CD14-positive monocyte (primary cell): ENCODE data around the gene PPP1R1C. TPM values are rescaled to one million over a fixed set of nuclear protein-coding genes. Genes with fewer than 3 reads are reported as not detected.

Experiments used
- DNase-seq, 3 donors: peaks; one replicate each; pipeline ENCODE4 v3.0.0-alpha.2; 2011 to 2022
- H2AFZ ChIP-seq: 2 replicates; pipeline ENCODE4 v1.6.0; 2012; ENCODE audit warnings: mild to moderate bottlenecking, low read depth, low read length, inconsistent platforms; ENCODE audit not compliant: insufficient read depth, poor library complexity, severe bottlenecking
- H3K27ac ChIP-seq, 2 donors: 1 replicate in 1 of 2; 2 replicates in 1 of 2; pipeline ENCODE4 v1.5.1; 2012 to 2013; ENCODE audit warnings: low read length in 2 of 2, control low read depth in 1 of 2, inconsistent platforms in 1 of 2, low read depth in 1 of 2, mild to moderate bottlenecking in 1 of 2
- H3K27me3 ChIP-seq, 2 donors: one replicate each; pipeline versions ENCODE4 v1.6.0 to v1.6.1; 2011 to 2013; ENCODE audit warnings: low read length in 2 of 2; ENCODE audit not compliant: control insufficient read depth in 2 of 2, insufficient read depth in 2 of 2
- H3K36me3 ChIP-seq, 2 donors: replicated peaks in 1 of 2; 1 replicate in 1 of 2; 2 replicates in 1 of 2; pipeline versions ENCODE4 v1.5.1 to v1.6.1; 2012 to 2013; ENCODE audit warnings: low read length in 2 of 2, control low read depth in 1 of 2, inconsistent platforms in 1 of 2, mild to moderate bottlenecking in 1 of 2; ENCODE audit not compliant: insufficient read depth in 2 of 2, control insufficient read depth in 1 of 2
- H3K4me1 ChIP-seq, 2 donors: 1 replicate in 1 of 2; 2 replicates in 1 of 2; pipeline versions ENCODE4 v1.5.1 to v1.6.1; 2012 to 2013; ENCODE audit warnings: low read length in 2 of 2, control low read depth in 1 of 2, inconsistent platforms in 1 of 2, mild to moderate bottlenecking in 1 of 2, moderate library complexity in 1 of 2; ENCODE audit not compliant: insufficient read depth in 2 of 2, control insufficient read depth in 1 of 2
- H3K4me2 ChIP-seq: replicated peaks from 2 replicates; pipeline ENCODE3; 2012; ENCODE audit warnings: low read length, moderate library complexity, mild to moderate bottlenecking; ENCODE audit not compliant: poor library complexity, severe bottlenecking; ENCODE audit errors: extremely low read depth
- H3K4me3 ChIP-seq, 3 experiments: fragments of 200-600 bp in 1 of 3; sonication (generic) in 1 of 3; replicated peaks in 1 of 3; 1 replicate in 2 of 3; 2 replicates in 1 of 3; pipeline ENCODE4 v1.5.1; 2011 to 2013; ENCODE audit warnings: low read length in 3 of 3, mild to moderate bottlenecking in 3 of 3, control low read depth in 2 of 3, low read depth in 2 of 3, inconsistent platforms in 1 of 3, moderate library complexity in 1 of 3
- H3K79me2 ChIP-seq: 2 replicates; pipeline ENCODE4 v1.6.0; 2012; ENCODE audit warnings: mild to moderate bottlenecking, control low read depth, inconsistent platforms, low read length, moderate library complexity; ENCODE audit not compliant: insufficient read depth
- H3K9ac ChIP-seq: 2 replicates; pipeline ENCODE4 v1.6.0; 2017; ENCODE audit warnings: low read length, mild to moderate bottlenecking; ENCODE audit not compliant: insufficient read depth, poor library complexity, severe bottlenecking
- H3K9me3 ChIP-seq, 2 donors: replicated peaks in 1 of 2; 1 replicate in 1 of 2; 2 replicates in 1 of 2; pipeline versions ENCODE4 v1.5.1 to v1.6.1; 2012 to 2013; ENCODE audit warnings: low read length in 2 of 2, control low read depth in 1 of 2; ENCODE audit not compliant: control insufficient read depth in 1 of 2, insufficient read depth in 1 of 2
- H4K20me1 ChIP-seq: 2 replicates; pipeline ENCODE4 v1.6.0; 2012; ENCODE audit warnings: mild to moderate bottlenecking, low read length, control low read depth, moderate library complexity; ENCODE audit not compliant: insufficient read depth
- H3K27ac Mint-ChIP-seq, 7 donors: one replicate each; pipeline ENCODE4 v1.8.0; 2020; ENCODE audit warnings: mild to moderate bottlenecking in 7 of 7, mixed read lengths in 7 of 7, moderate library complexity in 6 of 7, inconsistent platforms in 2 of 7
- H3K27me3 Mint-ChIP-seq, 3 donors: one replicate each; pipeline ENCODE4 v1.8.0; 2021 to 2022; ENCODE audit warnings: low read depth in 3 of 3, mild to moderate bottlenecking in 3 of 3, mixed read lengths in 3 of 3, moderate library complexity in 3 of 3, inconsistent platforms in 1 of 3
- H3K36me3 Mint-ChIP-seq, 2 donors: one replicate each; pipeline ENCODE4 v1.8.0; 2020; ENCODE audit warnings: mixed read lengths in 2 of 2, inconsistent platforms in 1 of 2, mild to moderate bottlenecking in 1 of 2
- H3K4me1 Mint-ChIP-seq: one replicate; pipeline ENCODE4 v1.8.0; 2020; ENCODE audit warnings: mild to moderate bottlenecking, mixed read lengths
- H3K4me3 Mint-ChIP-seq, 2 donors: one replicate each; pipeline ENCODE4 v1.8.0; 2020; ENCODE audit warnings: mild to moderate bottlenecking in 2 of 2, mixed read lengths in 2 of 2, moderate library complexity in 1 of 2
- H3K9me3 Mint-ChIP-seq, 7 donors: one replicate each; pipeline ENCODE4 v1.8.0; 2020 to 2022; ENCODE audit warnings: mixed read lengths in 7 of 7, mild to moderate bottlenecking in 6 of 7, moderate library complexity in 6 of 7, inconsistent platforms in 2 of 7
- CTCF ChIP-seq: fragments of 200-600 bp; IDR thresholded peaks from one replicate; pipeline ENCODE4 v1.8.0; 2022; ENCODE audit warnings: antibody characterized with exemption, mild to moderate bottlenecking
- WGBS: methylation state at CpG from one replicate; pipeline ENCODE4 v1.1.5; 2013; ENCODE audit warnings: missing lambda C conversion rate; ENCODE audit not compliant: insufficient coverage; 5-methylcytosine and 5-hydroxymethylcytosine counted together
- intact Hi-C, 2 donors: fragments of 100-400 bp; cut with micrococcal nuclease; formaldehyde crosslinking; loops; one replicate each; pipeline versions ENCODE4 v1.15.0 to v1.15.1; 2023
- polyA plus RNA-seq, 3 donors: library from polyadenylated mRNA; depleted of rRNA in 1 of 3; unstranded in 2 of 3; stranded (reverse) in 1 of 3; fragments of 300-500 nt in 2 of 3; fragments of >200 nt in 1 of 3; fragmentation: Illumina TruSeq in 2 of 3; gene quantifications; 1 replicate in 2 of 3; 2 replicates in 1 of 3; pipeline ENCODE4 v1.2.3, GENCODE V29; 2012 to 2021

The PPP1R1C gene
- polyA plus RNA-seq, 3 donors = not detected

- Histone ChIP-seq H3K9me3 (no peaks in the 10 kb centered on the region), H3K27ac (no peak overlapping the region), H3K9ac (no peak overlapping the region), H3K36me3 (no peaks in the 10 kb centered on the region), H3K4me1 (peaks cover 6 to 7% of the 10 kb centered on the region in 2 donors), H4K20me1 (no peaks in the 10 kb centered on the region), H3K27me3 (no peaks in the 10 kb centered on the region), H3K79me2 (no peaks in the 10 kb centered on the region), H3K4me2 (no peak overlapping the region), H2AFZ (no peak overlapping the region), H3K4me3 (no peak overlapping the region)
- Mint-ChIP-seq H3K27ac (no peak overlapping the region), H3K36me3 (no peaks in the 10 kb centered on the region), H3K4me1 (peaks cover 11% of the 10 kb centered on the region), H3K4me3 (no peak overlapping the region), H3K9me3 (peaks cover 0 to 2% (median 0%) of the 10 kb centered on the region in 7 donors), H3K27me3 (peaks cover 0 to 2% (median 0%) of the 10 kb centered on the region in 3 donors)
- no peak for TF ChIP-seq CTCF
- intact Hi-C loops = loop anchor here in 1 of 2 donors (10.0 kb wide), 1 partner anchor 213 kb away; no protein-coding TSS in a partner anchor
- DNase-seq = no peak
- 100% methylated on average over 3 of the region's 4 CpGs for WGBS
Measured at GRCh38 chr2:181957668-181958067, 28.0 kb upstream of the PPP1R1C start.

- H3K9ac ChIP-seq = no peak overlapping the region
- no peaks in the 10 kb centered on the region for H3K27me3 ChIP-seq
- no peaks in the 10 kb centered on the region for H3K9me3 ChIP-seq
- no peaks in the 10 kb centered on the region for H4K20me1 ChIP-seq
- H3K4me1 ChIP-seq = peaks cover 6 to 7% of the 10 kb centered on the region in 2 donors
- H3K27me3 Mint-ChIP-seq = peaks cover 0 to 2% (median 0%) of the 10 kb centered on the region in 3 donors
- peaks cover 0 to 3% (median 0%) of the 10 kb centered on the region in 7 donors for H3K9me3 Mint-ChIP-seq
- H3K4me3 Mint-ChIP-seq = no peak overlapping the region
- intact Hi-C loops = loop anchor here in 1 of 2 donors (10.0 kb wide), 1 partner anchor 214 kb away; no protein-coding TSS in a partner anchor
- H3K4me2 ChIP-seq = no peak overlapping the region
- H3K36me3 ChIP-seq = no peaks in the 10 kb centered on the region
- no peak for DNase-seq
- H3K4me1 Mint-ChIP-seq = peaks cover 8% of the 10 kb centered on the region
- no peak overlapping the region for H3K4me3 ChIP-seq
- no peak overlapping the region for H3K27ac ChIP-seq
- no peaks in the 10 kb centered on the region for H3K79me2 ChIP-seq
- no peak overlapping the region for H3K27ac Mint-ChIP-seq
- no peak overlapping the region for H2AFZ ChIP-seq
- H3K36me3 Mint-ChIP-seq = no peaks in the 10 kb centered on the region
- no peak for TF ChIP-seq CTCF
- WGBS = no CpG with 5 or more reads among the region's 1 CpG
Measured at GRCh38 chr2:181958726-181959125, 26.9 kb upstream of the PPP1R1C start.
